Measurements from ENCODE around the gene ZNF92.
"Not testable (repeated sequence)": the region's sequence is repeated elsewhere in the genome, so short reads cannot be mapped to it uniquely, and the experiment has no call there.

The ZNF92 gene

DNA sequence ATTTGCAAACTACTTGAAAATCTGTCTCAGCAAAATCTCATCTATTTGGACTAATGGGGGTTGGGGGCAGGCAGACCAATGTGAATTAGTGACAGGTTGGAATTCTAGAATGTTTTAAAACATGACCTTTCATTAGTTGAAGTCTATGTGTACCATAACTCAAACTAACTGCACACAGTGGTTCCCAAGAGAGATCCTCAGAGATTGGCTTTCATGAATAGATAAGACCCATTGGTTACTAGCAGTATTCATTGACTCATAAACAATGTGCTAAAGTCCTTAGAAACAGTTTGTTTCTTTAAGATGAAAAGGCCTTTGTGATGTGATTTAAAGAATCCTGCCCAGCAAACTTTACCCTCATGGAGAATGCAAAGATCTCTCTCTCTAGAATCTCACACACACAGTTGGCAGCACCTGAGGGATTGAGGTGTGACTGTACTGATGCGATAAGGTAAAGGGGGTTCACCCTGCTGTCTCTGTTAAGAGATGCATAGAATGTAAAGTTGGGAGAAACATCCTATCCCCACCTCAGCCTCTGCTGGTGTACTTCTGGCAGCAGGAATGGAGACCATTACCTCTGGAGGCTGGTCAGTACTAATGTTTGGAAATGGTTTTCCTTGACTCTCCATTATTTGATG, 70.7 kb downstream of the ZNF92 start:
- DNase-seq (ENCODE audit: low read depth) = no peak
- H3K4me3 ChIP-seq (ENCODE audit: low read length) = no peak overlapping the region
- TF ChIP-seq, protein P1, sequence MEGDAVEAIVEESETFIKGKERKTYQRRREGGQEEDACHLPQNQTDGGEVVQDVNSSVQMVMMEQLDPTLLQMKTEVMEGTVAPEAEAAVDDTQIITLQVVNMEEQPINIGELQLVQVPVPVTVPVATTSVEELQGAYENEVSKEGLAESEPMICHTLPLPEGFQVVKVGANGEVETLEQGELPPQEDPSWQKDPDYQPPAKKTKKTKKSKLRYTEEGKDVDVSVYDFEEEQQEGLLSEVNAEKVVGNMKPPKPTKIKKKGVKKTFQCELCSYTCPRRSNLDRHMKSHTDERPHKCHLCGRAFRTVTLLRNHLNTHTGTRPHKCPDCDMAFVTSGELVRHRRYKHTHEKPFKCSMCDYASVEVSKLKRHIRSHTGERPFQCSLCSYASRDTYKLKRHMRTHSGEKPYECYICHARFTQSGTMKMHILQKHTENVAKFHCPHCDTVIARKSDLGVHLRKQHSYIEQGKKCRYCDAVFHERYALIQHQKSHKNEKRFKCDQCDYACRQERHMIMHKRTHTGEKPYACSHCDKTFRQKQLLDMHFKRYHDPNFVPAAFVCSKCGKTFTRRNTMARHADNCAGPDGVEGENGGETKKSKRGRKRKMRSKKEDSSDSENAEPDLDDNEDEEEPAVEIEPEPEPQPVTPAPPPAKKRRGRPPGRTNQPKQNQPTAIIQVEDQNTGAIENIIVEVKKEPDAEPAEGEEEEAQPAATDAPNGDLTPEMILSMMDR (conservative IDR thresholded peaks at IDR 0.05; ENCODE audit: low read length) = no peak

DNA sequence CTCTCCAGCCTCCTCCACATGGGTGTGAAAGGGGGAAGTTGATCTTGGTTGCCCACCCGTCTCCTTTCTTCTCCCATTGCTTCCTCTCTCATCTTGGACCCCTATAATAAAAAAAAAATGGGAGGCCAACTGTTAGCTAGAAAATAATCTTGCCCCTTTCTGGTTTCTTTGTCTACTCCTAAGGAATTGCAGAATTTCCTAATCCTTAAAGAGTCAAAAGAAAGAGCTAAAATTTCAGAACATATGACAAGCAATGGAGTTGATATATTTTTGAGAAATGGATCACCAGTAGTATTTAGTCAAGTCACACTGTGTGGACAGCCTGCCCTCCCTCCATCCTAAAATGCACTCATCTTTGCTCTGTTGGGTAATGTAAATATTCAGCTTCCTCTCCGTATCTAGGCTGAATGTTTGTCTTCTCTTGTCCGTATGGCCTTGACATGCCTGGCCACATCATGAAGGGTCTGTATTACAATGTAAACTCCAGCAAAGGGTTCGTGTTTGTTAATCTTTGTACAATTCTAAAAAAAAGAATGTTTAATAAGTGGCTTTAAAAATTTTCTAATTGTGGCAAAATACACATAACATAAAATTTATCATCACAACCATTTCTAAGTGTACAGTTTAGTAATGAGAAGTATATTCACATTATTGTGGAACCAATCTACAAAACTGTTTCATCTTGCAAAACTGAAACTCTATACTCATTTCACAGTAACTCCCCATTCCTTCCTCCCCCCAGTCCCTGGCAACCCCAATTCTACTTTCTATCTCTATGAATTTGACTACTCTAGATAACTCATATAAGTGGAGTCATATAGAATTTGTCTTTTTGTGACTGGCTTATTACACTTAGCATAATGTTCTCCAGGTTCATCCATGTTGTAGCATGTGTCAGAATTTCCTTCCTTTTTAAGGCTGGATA, 71.5 kb downstream of the ZNF92 start:
- DNase-seq (ENCODE audit: low read depth) = no peak
- TF ChIP-seq, protein P1 (conservative IDR thresholded peaks at IDR 0.05; ENCODE audit: low read length) = no peak
- no peak overlapping the region for H3K4me3 ChIP-seq (ENCODE audit: low read length)

DNA sequence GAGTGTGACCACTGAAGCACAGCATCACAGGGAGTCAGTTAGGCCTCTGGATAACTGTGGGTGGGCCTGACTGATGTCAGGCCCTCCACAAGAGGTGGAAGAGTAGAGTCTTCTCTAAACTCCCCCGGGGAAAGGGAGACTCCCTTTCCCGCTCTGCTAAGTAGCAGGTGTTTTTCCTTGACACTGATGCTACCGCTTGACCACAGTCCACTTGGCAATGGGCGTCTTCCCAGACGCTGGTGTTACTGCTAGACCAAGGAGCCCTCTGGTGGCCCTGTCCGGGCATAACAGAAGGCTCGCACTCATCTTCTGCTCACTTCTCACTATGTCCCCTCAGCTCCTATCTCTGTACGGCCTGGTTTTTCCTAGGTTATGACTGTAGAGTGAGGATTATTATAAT, 73.4 kb downstream of the ZNF92 start:
- DNase-seq (ENCODE audit: low read depth) = peak; percentile 8
- not testable (repeated sequence) for H3K4me3 ChIP-seq (ENCODE audit: low read length)
- TF ChIP-seq, protein P1 (conservative IDR thresholded peaks at IDR 0.05; ENCODE audit: low read length) = peak; percentile 27; the same call in 1 of the 2 replicates

DNA sequence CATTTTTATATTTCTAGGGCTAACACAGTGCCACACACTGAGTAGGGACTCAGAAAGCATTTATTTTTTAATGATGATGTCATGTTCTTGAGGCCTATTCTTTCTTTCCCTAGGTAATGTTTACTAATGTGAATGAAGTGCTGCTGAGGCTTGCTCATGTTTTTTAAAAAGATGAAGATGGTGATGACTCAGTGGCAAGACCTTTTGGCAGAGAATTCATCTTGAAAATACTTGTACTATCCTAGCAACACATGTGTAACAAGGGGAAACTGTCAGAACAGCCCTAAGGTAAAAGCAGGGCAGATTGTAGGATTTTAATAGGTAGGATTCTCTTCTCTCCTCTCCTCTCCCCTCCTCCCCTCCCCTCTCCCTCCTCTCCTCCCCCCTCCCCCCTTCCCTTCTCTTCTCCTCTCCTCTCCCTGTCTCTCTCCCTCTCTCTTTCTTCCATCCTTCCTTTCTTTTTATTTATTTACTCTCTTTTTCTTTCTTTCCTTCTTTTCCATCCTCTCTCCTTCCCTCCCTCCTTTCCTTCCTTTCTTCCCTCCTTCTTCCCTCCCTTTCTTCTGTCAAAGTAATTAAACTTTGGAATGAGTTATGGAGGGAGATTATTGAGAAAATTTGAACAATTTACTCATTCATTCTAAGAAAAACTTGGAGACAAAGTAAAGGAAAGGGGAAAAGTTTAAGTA, 75.3 kb downstream of the ZNF92 start:
- peak; percentile 76 for DNase-seq (ENCODE audit: low read depth)
- H3K4me3 ChIP-seq (ENCODE audit: low read length) = no peak overlapping the region
- TF ChIP-seq, protein P1 (conservative IDR thresholded peaks at IDR 0.05; ENCODE audit: low read length) = no peak

DNA sequence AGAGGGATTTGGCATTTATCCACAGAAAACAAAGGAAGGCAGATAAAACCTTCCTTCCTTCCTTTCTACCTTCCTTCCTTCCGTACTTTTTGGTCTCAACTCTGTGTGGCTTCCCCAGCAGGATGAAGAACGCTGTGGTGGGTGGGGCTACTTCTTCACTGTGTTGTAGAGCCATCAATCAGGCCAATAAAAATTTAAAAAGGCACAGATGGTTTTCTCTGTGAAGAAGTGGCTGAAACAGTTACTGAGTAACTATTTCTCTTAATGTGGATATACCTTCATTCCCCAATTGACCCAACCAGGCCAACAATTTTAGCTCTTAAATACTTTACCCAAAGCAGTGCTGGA, 75.8 kb downstream of the ZNF92 start:
- no peak overlapping the region for H3K4me3 ChIP-seq (ENCODE audit: low read length)
- DNase-seq (ENCODE audit: low read depth) = no peak
- TF ChIP-seq, protein P1 (conservative IDR thresholded peaks at IDR 0.05; ENCODE audit: low read length) = no peak
